ENCODE data around the gene ZRANB3.

The ZRANB3 gene

DNA sequence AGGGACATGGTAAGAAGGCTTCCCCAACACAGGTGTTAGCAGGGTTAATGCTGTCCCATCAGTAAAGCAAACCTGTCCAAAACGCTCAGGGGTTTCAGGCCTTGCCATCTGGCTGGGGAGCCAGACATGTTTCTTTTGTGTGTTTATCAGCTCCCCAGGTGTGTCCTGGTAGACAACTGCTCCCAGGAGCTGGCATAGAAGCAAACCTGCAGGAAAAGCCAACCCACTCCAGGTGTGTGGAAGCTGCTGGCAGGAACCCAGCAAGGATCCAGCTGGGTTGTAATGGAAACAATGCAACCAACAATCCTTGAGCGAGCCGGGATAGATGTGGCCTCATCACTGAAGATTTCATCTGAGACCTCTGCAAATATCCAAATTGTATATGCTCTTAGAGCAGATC lies 355.8 kb downstream of the ZRANB3 start:
- TF ChIP-seq ZC3H10 (CRISPR knock-in tag; IDR thresholded peaks at IDR 0.05) (no peak), TOX (CRISPR knock-in tag; IDR thresholded peaks at IDR 0.05; ENCODE audit: borderline replicate concordance) (no peak), RARB (CRISPR knock-in tag; IDR thresholded peaks at IDR 0.05) (no peak), ZFP30 (CRISPR knock-in tag; IDR thresholded peaks at IDR 0.05) (no peak)
- TF ChIP-seq, protein P1, sequence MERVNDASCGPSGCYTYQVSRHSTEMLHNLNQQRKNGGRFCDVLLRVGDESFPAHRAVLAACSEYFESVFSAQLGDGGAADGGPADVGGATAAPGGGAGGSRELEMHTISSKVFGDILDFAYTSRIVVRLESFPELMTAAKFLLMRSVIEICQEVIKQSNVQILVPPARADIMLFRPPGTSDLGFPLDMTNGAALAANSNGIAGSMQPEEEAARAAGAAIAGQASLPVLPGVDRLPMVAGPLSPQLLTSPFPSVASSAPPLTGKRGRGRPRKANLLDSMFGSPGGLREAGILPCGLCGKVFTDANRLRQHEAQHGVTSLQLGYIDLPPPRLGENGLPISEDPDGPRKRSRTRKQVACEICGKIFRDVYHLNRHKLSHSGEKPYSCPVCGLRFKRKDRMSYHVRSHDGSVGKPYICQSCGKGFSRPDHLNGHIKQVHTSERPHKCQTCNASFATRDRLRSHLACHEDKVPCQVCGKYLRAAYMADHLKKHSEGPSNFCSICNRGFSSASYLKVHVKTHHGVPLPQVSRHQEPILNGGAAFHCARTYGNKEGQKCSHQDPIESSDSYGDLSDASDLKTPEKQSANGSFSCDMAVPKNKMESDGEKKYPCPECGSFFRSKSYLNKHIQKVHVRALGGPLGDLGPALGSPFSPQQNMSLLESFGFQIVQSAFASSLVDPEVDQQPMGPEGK (CRISPR knock-in tag; IDR thresholded peaks at IDR 0.05; ENCODE audit: borderline replicate concordance), result no peak
- TF ChIP-seq, protein P2, sequence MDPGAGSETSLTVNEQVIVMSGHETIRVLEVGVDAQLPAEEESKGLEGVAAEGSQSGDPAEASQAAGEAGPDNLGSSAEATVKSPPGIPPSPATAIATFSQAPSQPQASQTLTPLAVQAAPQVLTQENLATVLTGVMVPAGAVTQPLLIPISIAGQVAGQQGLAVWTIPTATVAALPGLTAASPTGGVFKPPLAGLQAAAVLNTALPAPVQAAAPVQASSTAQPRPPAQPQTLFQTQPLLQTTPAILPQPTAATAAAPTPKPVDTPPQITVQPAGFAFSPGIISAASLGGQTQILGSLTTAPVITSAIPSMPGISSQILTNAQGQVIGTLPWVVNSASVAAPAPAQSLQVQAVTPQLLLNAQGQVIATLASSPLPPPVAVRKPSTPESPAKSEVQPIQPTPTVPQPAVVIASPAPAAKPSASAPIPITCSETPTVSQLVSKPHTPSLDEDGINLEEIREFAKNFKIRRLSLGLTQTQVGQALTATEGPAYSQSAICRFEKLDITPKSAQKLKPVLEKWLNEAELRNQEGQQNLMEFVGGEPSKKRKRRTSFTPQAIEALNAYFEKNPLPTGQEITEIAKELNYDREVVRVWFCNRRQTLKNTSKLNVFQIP (CRISPR knock-in tag; IDR thresholded peaks at IDR 0.05; ENCODE audit: borderline replicate concordance, low read depth), result no peak
- TF ChIP-seq, protein P3, sequence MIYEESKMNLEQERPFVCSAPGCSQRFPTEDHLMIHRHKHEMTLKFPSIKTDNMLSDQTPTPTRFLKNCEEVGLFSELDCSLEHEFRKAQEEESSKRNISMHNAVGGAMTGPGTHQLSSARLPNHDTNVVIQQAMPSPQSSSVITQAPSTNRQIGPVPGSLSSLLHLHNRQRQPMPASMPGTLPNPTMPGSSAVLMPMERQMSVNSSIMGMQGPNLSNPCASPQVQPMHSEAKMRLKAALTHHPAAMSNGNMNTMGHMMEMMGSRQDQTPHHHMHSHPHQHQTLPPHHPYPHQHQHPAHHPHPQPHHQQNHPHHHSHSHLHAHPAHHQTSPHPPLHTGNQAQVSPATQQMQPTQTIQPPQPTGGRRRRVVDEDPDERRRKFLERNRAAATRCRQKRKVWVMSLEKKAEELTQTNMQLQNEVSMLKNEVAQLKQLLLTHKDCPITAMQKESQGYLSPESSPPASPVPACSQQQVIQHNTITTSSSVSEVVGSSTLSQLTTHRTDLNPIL (CRISPR knock-in tag; IDR thresholded peaks at IDR 0.05; ENCODE audit: low read depth), result no peak
- ATAC-seq, result no peak

- ATAC-seq, result no peak; the same call in 2 of the 3 replicates
Measured at GRCh38 chr2:135174810-135175093, 356.3 kb downstream of the ZRANB3 start.

DNA sequence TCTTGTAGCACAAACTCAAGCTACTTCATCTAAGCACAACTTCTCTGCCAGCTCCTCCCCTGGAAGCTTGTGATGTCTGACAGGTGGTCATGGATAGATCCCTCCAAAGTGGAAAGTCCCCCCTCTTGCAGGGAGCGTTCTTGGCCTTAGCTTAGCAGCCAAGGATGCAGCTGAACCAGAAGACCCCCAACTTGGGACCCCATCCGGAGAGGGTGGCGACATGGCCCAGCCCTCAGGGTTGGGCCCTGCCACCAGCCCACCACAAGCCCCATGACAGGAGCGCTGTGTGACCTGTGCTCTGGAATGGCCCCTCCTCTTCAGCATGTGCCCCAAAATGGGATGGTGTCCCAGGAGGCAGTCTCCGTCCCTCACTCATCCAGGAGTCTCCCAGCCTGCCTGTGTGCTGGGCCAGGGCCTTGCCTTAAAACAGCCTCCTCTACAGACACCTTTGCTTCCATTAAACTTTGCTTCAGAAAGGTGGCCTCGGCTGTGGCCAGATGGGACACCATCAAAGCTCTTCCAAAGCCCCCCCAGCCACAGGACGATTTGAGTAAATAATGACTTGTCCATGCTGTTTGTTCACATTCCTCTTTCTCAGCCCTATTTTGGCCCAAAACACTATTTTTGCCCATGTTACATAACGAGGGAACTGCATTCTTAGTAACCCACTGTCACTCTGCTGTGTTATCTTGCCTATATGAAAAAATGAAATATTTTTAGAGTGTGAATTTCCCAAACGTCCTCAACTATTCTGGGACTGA lies 356.8 kb downstream of the ZRANB3 start:
- ATAC-seq, result no peak
- TF ChIP-seq, protein P4, sequence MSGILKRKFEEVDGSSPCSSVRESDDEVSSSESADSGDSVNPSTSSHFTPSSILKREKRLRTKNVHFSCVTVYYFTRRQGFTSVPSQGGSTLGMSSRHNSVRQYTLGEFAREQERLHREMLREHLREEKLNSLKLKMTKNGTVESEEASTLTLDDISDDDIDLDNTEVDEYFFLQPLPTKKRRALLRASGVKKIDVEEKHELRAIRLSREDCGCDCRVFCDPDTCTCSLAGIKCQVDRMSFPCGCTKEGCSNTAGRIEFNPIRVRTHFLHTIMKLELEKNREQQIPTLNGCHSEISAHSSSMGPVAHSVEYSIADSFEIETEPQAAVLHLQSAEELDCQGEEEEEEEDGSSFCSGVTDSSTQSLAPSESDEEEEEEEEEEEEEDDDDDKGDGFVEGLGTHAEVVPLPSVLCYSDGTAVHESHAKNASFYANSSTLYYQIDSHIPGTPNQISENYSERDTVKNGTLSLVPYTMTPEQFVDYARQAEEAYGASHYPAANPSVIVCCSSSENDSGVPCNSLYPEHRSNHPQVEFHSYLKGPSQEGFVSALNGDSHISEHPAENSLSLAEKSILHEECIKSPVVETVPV (CRISPR knock-in tag; IDR thresholded peaks at IDR 0.05), result no peak
- TF ChIP-seq TCF4 (CRISPR knock-in tag; IDR thresholded peaks at IDR 0.05; ENCODE audit: borderline replicate concordance) (no peak), RARB (CRISPR knock-in tag; IDR thresholded peaks at IDR 0.05) (no peak), ZNF565 (CRISPR knock-in tag; conservative IDR thresholded peaks at IDR 0.05; ENCODE audit: low read depth) (no peak), ZC3H10 (CRISPR knock-in tag; IDR thresholded peaks at IDR 0.05) (no peak), ISL1 (CRISPR knock-in tag; IDR thresholded peaks at IDR 0.05) (no peak), ZFP3 (CRISPR knock-in tag; IDR thresholded peaks at IDR 0.05) (no peak), ARNTL (CRISPR knock-in tag; IDR thresholded peaks at IDR 0.05; ENCODE audit: borderline replicate concordance, low read depth) (no peak)
- TF ChIP-seq, protein P5, sequence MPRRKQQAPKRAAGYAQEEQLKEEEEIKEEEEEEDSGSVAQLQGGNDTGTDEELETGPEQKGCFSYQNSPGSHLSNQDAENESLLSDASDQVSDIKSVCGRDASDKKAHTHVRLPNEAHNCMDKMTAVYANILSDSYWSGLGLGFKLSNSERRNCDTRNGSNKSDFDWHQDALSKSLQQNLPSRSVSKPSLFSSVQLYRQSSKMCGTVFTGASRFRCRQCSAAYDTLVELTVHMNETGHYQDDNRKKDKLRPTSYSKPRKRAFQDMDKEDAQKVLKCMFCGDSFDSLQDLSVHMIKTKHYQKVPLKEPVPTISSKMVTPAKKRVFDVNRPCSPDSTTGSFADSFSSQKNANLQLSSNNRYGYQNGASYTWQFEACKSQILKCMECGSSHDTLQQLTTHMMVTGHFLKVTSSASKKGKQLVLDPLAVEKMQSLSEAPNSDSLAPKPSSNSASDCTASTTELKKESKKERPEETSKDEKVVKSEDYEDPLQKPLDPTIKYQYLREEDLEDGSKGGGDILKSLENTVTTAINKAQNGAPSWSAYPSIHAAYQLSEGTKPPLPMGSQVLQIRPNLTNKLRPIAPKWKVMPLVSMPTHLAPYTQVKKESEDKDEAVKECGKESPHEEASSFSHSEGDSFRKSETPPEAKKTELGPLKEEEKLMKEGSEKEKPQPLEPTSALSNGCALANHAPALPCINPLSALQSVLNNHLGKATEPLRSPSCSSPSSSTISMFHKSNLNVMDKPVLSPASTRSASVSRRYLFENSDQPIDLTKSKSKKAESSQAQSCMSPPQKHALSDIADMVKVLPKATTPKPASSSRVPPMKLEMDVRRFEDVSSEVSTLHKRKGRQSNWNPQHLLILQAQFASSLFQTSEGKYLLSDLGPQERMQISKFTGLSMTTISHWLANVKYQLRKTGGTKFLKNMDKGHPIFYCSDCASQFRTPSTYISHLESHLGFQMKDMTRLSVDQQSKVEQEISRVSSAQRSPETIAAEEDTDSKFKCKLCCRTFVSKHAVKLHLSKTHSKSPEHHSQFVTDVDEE (CRISPR knock-in tag; IDR thresholded peaks at IDR 0.05), result no peak
- TF ChIP-seq, protein P3 (CRISPR knock-in tag; IDR thresholded peaks at IDR 0.05; ENCODE audit: low read depth), result no peak

More at GRCh38 chr2:135174810-135175093, 356.3 kb downstream of the ZRANB3 start:
- no peak for TF ChIP-seq GLIS3 (CRISPR knock-in tag; IDR thresholded peaks at IDR 0.05)
- TF ChIP-seq, protein P4 (CRISPR knock-in tag; IDR thresholded peaks at IDR 0.05), result no peak
- TF ChIP-seq, protein P3 (CRISPR knock-in tag; IDR thresholded peaks at IDR 0.05; ENCODE audit: low read depth), result no peak
- TF ChIP-seq BACH2 (CRISPR knock-in tag; IDR thresholded peaks at IDR 0.05; ENCODE audit: borderline replicate concordance), result no peak
- TF ChIP-seq, protein P2 (CRISPR knock-in tag; IDR thresholded peaks at IDR 0.05; ENCODE audit: borderline replicate concordance, low read depth), result no peak
- no peak for TF ChIP-seq PPARA (CRISPR knock-in tag; IDR thresholded peaks at IDR 0.05; ENCODE audit: borderline replicate concordance)
- no peak for TF ChIP-seq ZC3H10 (CRISPR knock-in tag; IDR thresholded peaks at IDR 0.05)
- no peak for TF ChIP-seq CSDC2 (CRISPR knock-in tag; IDR thresholded peaks at IDR 0.05)
- no peak for TF ChIP-seq TCF4 (CRISPR knock-in tag; IDR thresholded peaks at IDR 0.05; ENCODE audit: borderline replicate concordance)
- TF ChIP-seq ARNTL (CRISPR knock-in tag; IDR thresholded peaks at IDR 0.05; ENCODE audit: borderline replicate concordance, low read depth), result no peak
- no peak for TF ChIP-seq ZNF565 (CRISPR knock-in tag; conservative IDR thresholded peaks at IDR 0.05; ENCODE audit: low read depth)
- TF ChIP-seq ZFP3 (CRISPR knock-in tag; IDR thresholded peaks at IDR 0.05), result no peak
- TF ChIP-seq ZNF70 (CRISPR knock-in tag; IDR thresholded peaks at IDR 0.05), result no peak

All from SK-N-SH treated with all-trans-retinoic acid at 6 μM for 48 hours (cell line).